HFF-Myc (cell line): ENCODE results near the gene HDAC10.

Experiments used
- DNase-seq: peaks from one replicate; pipeline ENCODE4 v3.0.0-alpha.2; 2011; ENCODE audit warnings: low read depth; ENCODE audit errors: extremely low read depth
- H3K4me3 ChIP-seq: replicated peaks from 2 replicates; pipeline ENCODE4 v1.5.1; 2011; ENCODE audit warnings: low read depth, mild to moderate bottlenecking, control low read depth, low read length
- CTCF ChIP-seq: IDR thresholded peaks from 2 replicates; pipeline ENCODE4 v1.5.1; 2012; ENCODE audit warnings: mild to moderate bottlenecking, low read depth, low read length, control low read depth; ENCODE audit errors: missing control alignments

HDAC10 gene

GRCh38 chr22:50259302-50259701 is 8.2 kb upstream of the HDAC10 start:
- DNase-seq, result no peak
- no peak overlapping the region; the same call in 1 of the 2 replicates for H3K4me3 ChIP-seq
- no peak for TF ChIP-seq CTCF

- no peak for TF ChIP-seq CTCF
- no peak overlapping the region for H3K4me3 ChIP-seq
- no peak for DNase-seq
Measured at GRCh38 chr22:50258361-50259292, 7.6 kb upstream of the HDAC10 start.

- H3K4me3 ChIP-seq, result no peak overlapping the region
- no peak for DNase-seq
- TF ChIP-seq CTCF, result no peak
Measured at GRCh38 chr22:50257451-50258360, 6.6 kb upstream of the HDAC10 start.

GRCh38 chr22:50257041-50257440 is 6.0 kb upstream of the HDAC10 start:
- no peak overlapping the region for H3K4me3 ChIP-seq
- no peak for DNase-seq
- no peak for TF ChIP-seq CTCF

- TF ChIP-seq CTCF, result no peak
- no peak overlapping the region for H3K4me3 ChIP-seq
- DNase-seq, result no peak
Measured at GRCh38 chr22:50256258-50256862, 5.3 kb upstream of the HDAC10 start.

- H3K4me3 ChIP-seq, result no peak overlapping the region
- DNase-seq, result no peak
- no peak for TF ChIP-seq CTCF
Measured at GRCh38 chr22:50255607-50256006, 4.5 kb upstream of the HDAC10 start.
